ENCODE measurements around the gene LBHD2. TPM values are rescaled to one million over a fixed set of nuclear protein-coding genes. Genes with fewer than 3 reads are reported as not detected.
A peak's percentile ranks its signal among the peaks of the same experiment; 100 is the strongest.

Gene LBHD2
- total RNA-seq, 4 donors from 2014 or later, result not detected

- 70 to 71% methylated on average over 22 to 25 of the region's 26 CpGs for WGBS, 2 donors
- TF ChIP-seq CTCF (IDR thresholded peaks at IDR 0.05) (no peak), POLR2A (IDR thresholded peaks at IDR 0.05) (no peak)
- Histone ChIP-seq H3K9me3 (no peaks in the 10 kb centered on the region), H3K36me3 (no peaks in the 10 kb centered on the region), H3K27ac (peak overlapping the region in 1 of 3 donors; percentile 33), H3K4me3 (replicated peaks in 1 of 3) (no peak overlapping the region), H3K4me1 (peaks cover 22 to 51% of the 10 kb centered on the region in 2 donors), H3K27me3 (no peaks in the 10 kb centered on the region)
- intact Hi-C loops (cut with DNase I), result no loop called here
- DNase-seq, result peak; percentile 58 to 64
Observed at GRCh38 chr14:103135333-103136260, 51.6 kb downstream of the LBHD2 start.

GRCh38 chr14:103136388-103137271 is 52.6 kb downstream of the LBHD2 start:
- H3K4me3 ChIP-seq (replicated peaks in 1 of 3), result no peak overlapping the region
- no peak for DNase-seq
- no peak for TF ChIP-seq POLR2A (IDR thresholded peaks at IDR 0.05)
- no peak for TF ChIP-seq CTCF (IDR thresholded peaks at IDR 0.05)
- H3K4me1 ChIP-seq, result peaks cover 17 to 48% of the 10 kb centered on the region in 2 donors
- H3K27me3 ChIP-seq, result no peaks in the 10 kb centered on the region
- no peaks in the 10 kb centered on the region for H3K9me3 ChIP-seq
- no peaks in the 10 kb centered on the region for H3K36me3 ChIP-seq
- 69 to 83% methylated on average over 20 of the region's 20 CpGs for WGBS, 2 donors
- intact Hi-C loops (cut with DNase I), result no loop called here
- peak overlapping the region in 1 of 3 donors; percentile 33 for H3K27ac ChIP-seq

DNA sequence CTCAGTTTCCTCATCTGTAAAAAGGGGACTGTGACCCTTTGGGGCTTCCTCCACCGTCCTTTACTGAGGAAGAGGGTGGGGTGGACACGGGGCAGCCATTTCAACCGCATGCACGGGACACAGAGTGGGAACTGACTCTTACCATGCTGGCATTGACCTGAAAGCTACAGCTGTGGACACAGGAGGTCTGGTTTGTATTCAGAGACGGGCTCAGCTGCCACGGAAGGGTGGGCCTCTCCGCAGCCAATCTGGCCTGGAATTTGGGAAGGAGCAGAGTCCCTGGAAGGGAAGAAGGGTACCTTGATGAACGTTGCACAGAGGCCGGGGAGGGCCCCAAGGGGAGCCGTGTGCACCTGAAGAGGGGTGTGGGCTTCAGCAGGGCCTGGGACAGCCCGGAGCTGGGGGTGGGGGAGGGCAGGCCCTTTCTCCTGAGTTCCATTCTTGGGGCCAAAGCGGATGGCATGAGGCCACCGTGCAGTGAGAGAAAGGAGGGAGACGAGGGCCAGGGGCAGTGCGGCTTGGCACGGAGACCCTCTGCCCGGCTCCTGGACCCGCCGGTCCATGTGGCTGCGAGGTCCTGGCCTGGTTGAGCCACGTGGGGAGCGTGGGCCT is 53.8 kb downstream of the LBHD2 start:
- no peaks in the 10 kb centered on the region for H3K36me3 ChIP-seq
- H3K27me3 ChIP-seq, result no peaks in the 10 kb centered on the region
- 86 to 94% methylated on average over 20 to 21 of the region's 22 CpGs for WGBS, 2 donors
- H3K4me3 ChIP-seq (replicated peaks in 1 of 3), result no peak overlapping the region
- H3K27ac ChIP-seq, result no peak overlapping the region
- no peaks in the 10 kb centered on the region for H3K9me3 ChIP-seq
- H3K4me1 ChIP-seq, result peaks cover 6 to 37% of the 10 kb centered on the region in 2 donors
- intact Hi-C loops (cut with DNase I), result no loop called here
- TF ChIP-seq POLR2A (IDR thresholded peaks at IDR 0.05), result no peak
- no peak for TF ChIP-seq CTCF (IDR thresholded peaks at IDR 0.05)
- DNase-seq, result no peak

DNA sequence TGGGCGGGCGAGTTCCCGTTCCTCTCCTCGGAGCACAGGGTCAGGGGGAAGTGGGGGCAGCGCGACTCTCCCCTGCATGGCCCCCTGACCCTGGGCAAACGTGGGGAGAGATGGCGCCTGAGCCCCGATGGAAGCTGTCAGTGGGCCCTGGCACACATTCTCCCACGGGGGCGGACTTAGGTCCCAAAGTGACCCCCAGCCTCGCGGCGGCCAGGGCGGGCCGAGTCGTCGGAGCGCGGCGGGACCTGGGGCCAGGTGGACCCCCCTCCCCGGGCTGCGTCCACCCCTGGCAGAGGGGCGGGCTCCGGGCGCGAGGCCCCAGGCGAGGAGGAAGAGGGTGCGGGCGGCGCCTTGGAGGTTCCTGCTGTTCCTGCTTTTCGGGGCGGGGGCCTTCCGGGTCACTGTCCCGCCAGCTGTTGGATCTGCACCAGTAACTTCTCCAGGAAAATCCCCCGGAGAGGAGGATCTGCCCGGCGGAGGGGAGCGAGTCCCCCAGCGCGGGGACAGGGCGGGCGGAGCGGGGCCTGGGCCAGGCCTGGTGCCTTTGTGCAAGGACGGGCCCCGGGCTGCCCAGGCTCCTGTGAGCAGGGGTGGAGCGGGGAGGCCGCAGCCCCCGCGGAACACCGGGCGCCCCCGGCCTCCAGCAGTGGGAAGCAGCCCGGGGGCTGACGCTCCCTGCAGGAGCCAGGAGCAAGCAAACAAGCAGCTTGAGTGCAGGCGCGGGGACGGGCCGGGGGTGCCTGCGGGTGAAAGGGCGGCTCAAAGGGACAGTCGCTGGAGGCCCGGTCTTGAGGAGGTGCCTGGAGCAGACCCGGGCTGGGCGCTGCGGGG is 54.5 kb downstream of the LBHD2 start:
- WGBS, 2 donors, result 45 to 61% methylated on average over 20 to 30 of the region's 66 CpGs
- H3K36me3 ChIP-seq, result no peaks in the 10 kb centered on the region
- no peak for DNase-seq
- no peaks in the 10 kb centered on the region for H3K27me3 ChIP-seq
- TF ChIP-seq CTCF (IDR thresholded peaks at IDR 0.05) (no peak), POLR2A (IDR thresholded peaks at IDR 0.05) (no peak)
- H3K27ac ChIP-seq, result no peak overlapping the region
- intact Hi-C loops (cut with DNase I), result no loop called here
- no peaks in the 10 kb centered on the region for H3K9me3 ChIP-seq
- H3K4me1 ChIP-seq, result peaks cover 5 to 35% of the 10 kb centered on the region in 2 donors
- H3K4me3 ChIP-seq (replicated peaks in 1 of 3), result no peak overlapping the region

Data from thyroid gland (tissue), 4 donors.